Measurements from ENCODE around the gene ZNF562.

GRCh38 chr19:9645472-9645871 lies 29.4 kb downstream of the ZNF562 start:
- TF ChIP-seq EZH2phosphoT487 (IDR thresholded peaks at IDR 0.05; ENCODE audit: low read length) (no peak), CTCF (IDR thresholded peaks at IDR 0.05; ENCODE audit: low read length) (no peak)
